OCI-LY7 (cell line): Measurements from ENCODE around the gene MAP4K2.

ENCODE experiments used
- EZH2phosphoT487 ChIP-seq: fragments of 200-600 bp; sonication (generic); IDR thresholded peaks from 2 replicates; pipeline ENCODE4 v1.6.1; 2018; ENCODE audit warnings: low read depth, borderline replicate concordance, mild to moderate bottlenecking, mixed run types, antibody characterized with exemption, low read length, moderate library complexity, mixed read lengths
- TF ChIP-seq, protein P1 (sequence below): fragments of 200-600 bp; sonication (generic); conservative IDR thresholded peaks from 2 replicates; pipeline ENCODE4 v1.5.1; 2014; ENCODE audit warnings: mild to moderate bottlenecking, antibody characterized with exemption, low read length, moderate library complexity, mixed read lengths

DNA sequence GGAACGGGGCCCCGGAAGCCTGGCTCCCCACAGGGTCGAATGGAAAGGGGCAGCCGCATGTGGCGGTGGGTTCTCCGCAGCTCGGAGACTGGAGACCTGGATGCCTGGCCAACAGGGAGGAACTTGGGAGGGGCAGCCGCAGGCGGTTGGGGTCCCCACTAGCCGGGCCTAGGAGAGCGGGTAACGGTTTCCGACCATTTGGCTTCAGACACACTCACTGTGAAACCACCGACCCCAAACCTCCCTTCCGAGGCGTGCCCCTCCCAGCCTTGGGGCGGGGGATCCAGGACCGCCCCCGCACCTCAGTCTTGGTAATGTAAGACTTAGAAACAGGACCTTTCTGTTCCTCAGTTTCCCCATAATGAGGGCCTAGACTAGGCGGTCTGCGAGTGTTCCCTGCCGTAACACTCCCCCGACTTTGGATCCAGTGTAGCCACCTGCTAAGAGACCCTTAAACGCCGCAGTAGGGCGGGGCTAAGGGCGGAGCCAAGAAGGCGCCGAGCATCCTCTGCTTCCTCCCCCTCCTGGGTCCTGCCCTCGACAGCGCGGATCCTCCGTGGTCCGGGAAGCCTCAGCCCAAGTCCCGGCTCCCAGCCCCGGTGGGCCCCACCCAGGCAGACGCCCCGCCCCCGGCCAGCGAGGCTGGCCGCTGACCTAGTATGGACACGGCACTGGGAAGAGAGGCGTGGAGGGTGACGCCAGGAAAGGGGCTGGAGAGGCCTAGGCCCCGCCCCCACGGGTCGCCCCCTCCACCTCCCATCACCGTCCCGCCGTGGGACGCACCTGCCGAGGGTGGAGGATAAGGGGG is 57.3 kb downstream of the MAP4K2 start:
- TF ChIP-seq, protein P1, sequence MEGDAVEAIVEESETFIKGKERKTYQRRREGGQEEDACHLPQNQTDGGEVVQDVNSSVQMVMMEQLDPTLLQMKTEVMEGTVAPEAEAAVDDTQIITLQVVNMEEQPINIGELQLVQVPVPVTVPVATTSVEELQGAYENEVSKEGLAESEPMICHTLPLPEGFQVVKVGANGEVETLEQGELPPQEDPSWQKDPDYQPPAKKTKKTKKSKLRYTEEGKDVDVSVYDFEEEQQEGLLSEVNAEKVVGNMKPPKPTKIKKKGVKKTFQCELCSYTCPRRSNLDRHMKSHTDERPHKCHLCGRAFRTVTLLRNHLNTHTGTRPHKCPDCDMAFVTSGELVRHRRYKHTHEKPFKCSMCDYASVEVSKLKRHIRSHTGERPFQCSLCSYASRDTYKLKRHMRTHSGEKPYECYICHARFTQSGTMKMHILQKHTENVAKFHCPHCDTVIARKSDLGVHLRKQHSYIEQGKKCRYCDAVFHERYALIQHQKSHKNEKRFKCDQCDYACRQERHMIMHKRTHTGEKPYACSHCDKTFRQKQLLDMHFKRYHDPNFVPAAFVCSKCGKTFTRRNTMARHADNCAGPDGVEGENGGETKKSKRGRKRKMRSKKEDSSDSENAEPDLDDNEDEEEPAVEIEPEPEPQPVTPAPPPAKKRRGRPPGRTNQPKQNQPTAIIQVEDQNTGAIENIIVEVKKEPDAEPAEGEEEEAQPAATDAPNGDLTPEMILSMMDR: no peak
- no peak for TF ChIP-seq EZH2phosphoT487
